NOMO-1 treated with DMSO at 0.1 percent for 48 hours (cell line): Measurements from ENCODE around the gene PLXNA2.

ENCODE experiments used
- DNase-seq: peaks from one replicate; lab custom pipeline; 2025; ENCODE audit not compliant: unreplicated experiment; lab: John Stamatoyannopoulos, UW

The PLXNA2 gene

GRCh38 chr1:208225954-208226937 is 17.9 kb downstream of the PLXNA2 start:
- DNase-seq: no peak

GRCh38 chr1:208224192-208224713 is 19.9 kb downstream of the PLXNA2 start:
- DNase-seq: no peak

GRCh38 chr1:208223136-208223535 is 21.0 kb downstream of the PLXNA2 start:
- no peak for DNase-seq

GRCh38 chr1:208222376-208223126 is 21.6 kb downstream of the PLXNA2 start:
- DNase-seq: no peak

GRCh38 chr1:208221291-208221622 is 22.9 kb downstream of the PLXNA2 start:
- no peak for DNase-seq

- peak; percentile 37 for DNase-seq
Observed at GRCh38 chr1:208219659-208220282, 24.4 kb downstream of the PLXNA2 start.

- no peak for DNase-seq
Observed at GRCh38 chr1:208219098-208219658, 25.0 kb downstream of the PLXNA2 start.

- no peak for DNase-seq
Observed at GRCh38 chr1:208218237-208219097, 25.7 kb downstream of the PLXNA2 start.

GRCh38 chr1:208217781-208218180 is 26.4 kb downstream of the PLXNA2 start:
- no peak for DNase-seq

- DNase-seq: no peak
Observed at GRCh38 chr1:208216806-208217205, 27.4 kb downstream of the PLXNA2 start.

GRCh38 chr1:208216062-208216461 is 28.1 kb downstream of the PLXNA2 start:
- no peak for DNase-seq

- no peak for DNase-seq
Observed at GRCh38 chr1:208215393-208215792, 28.8 kb downstream of the PLXNA2 start.

GRCh38 chr1:208213786-208214185 is 30.4 kb downstream of the PLXNA2 start:
- DNase-seq: peak; percentile 87

- no peak for DNase-seq
Observed at GRCh38 chr1:208212893-208213292, 31.3 kb downstream of the PLXNA2 start.

- no peak for DNase-seq
Observed at GRCh38 chr1:208211921-208212843, 32.0 kb downstream of the PLXNA2 start.

- no peak for DNase-seq
Observed at GRCh38 chr1:208209896-208210589, 34.1 kb downstream of the PLXNA2 start.

GRCh38 chr1:208209286-208209685 is 34.9 kb downstream of the PLXNA2 start:
- no peak for DNase-seq

GRCh38 chr1:208208132-208208487 is 36.1 kb downstream of the PLXNA2 start:
- no peak for DNase-seq
